Nephron (organoid): ENCODE measurements around the gene GLT1D1.

Source experiments
- H3K27ac Mint-ChIP-seq, 3 experiments: 2 replicates each; pipeline ENCODE4 v1.8.0; 2020; ENCODE audit warnings: mixed read lengths in 3 of 3, mild to moderate bottlenecking in 2 of 3, moderate library complexity in 1 of 3
- H3K27me3 Mint-ChIP-seq: 2 replicates; pipeline ENCODE4 v1.8.0; 2021; ENCODE audit warnings: low read depth, mild to moderate bottlenecking, moderate library complexity, mixed read lengths
- H3K36me3 Mint-ChIP-seq: 2 replicates; pipeline ENCODE4 v1.8.0; 2020; ENCODE audit warnings: low read depth, mixed read lengths
- H3K4me1 Mint-ChIP-seq: 2 replicates; pipeline ENCODE4 v1.8.0; 2020; ENCODE audit warnings: mixed read lengths
- H3K4me3 Mint-ChIP-seq, 3 experiments: 2 replicates each; pipeline ENCODE4 v1.8.0; 2020; ENCODE audit warnings: mild to moderate bottlenecking in 3 of 3, mixed read lengths in 3 of 3, moderate library complexity in 2 of 3
- H3K9me3 Mint-ChIP-seq: 2 replicates; pipeline ENCODE4 v1.8.0; 2020; ENCODE audit warnings: mixed read lengths
- TF ChIP-seq, protein P1 (sequence below), 3 experiments: fragments of 200-600 bp; sonication (generic); IDR thresholded peaks; one replicate each; pipeline ENCODE4 v1.5.0; 2021; ENCODE audit warnings: antibody characterized with exemption in 3 of 3; ENCODE audit not compliant: unreplicated experiment in 3 of 3

The GLT1D1 gene

DNA sequence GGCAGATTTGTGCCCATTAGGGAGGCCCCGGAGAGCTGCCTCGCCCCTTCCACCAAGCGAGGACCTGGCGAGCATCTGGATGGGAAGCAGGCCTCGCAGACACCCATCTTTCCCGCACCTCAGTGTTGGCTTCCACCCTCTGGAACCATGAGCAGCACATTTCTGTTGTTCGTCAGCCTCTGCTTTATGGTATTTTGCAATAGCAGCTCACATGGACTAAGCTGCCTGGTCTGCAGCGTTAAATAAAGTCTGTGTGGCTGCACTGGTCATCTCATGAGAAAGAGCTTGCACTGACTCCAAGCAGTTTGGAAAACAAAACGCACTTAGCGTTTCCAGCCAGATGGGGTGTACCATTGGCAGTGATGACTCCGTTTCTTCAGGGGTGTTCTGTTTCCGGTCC lies 75.8 kb downstream of the GLT1D1 start:
- Mint-ChIP-seq H3K36me3 (no peaks in the 10 kb centered on the region), H3K9me3 (no peaks in the 10 kb centered on the region)
- TF ChIP-seq, protein P1, sequence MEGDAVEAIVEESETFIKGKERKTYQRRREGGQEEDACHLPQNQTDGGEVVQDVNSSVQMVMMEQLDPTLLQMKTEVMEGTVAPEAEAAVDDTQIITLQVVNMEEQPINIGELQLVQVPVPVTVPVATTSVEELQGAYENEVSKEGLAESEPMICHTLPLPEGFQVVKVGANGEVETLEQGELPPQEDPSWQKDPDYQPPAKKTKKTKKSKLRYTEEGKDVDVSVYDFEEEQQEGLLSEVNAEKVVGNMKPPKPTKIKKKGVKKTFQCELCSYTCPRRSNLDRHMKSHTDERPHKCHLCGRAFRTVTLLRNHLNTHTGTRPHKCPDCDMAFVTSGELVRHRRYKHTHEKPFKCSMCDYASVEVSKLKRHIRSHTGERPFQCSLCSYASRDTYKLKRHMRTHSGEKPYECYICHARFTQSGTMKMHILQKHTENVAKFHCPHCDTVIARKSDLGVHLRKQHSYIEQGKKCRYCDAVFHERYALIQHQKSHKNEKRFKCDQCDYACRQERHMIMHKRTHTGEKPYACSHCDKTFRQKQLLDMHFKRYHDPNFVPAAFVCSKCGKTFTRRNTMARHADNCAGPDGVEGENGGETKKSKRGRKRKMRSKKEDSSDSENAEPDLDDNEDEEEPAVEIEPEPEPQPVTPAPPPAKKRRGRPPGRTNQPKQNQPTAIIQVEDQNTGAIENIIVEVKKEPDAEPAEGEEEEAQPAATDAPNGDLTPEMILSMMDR (IDR thresholded peaks at IDR 0.05; ENCODE audit: unreplicated experiment in 3 of 3): no peak

DNA sequence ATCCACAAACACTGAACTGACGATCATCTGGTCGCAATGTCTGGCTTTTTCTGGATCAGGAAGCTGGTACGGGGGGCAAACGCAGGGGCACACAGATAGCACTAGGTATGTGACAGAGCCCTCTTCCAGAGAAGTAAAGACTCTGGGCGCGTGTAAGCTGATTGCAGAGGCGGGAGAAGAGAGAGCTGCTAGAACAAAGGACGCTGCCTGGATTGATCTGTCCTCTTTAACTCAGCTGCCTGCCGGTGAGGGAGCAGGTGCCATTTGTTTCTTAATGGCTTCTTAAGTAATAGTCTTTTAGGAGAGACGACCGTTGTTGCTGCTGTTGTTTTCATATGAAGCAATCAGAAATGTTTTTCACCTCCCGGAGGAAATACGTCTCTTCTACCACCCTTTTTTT lies 77.3 kb downstream of the GLT1D1 start:
- Mint-ChIP-seq H3K9me3 (no peaks in the 10 kb centered on the region), H3K4me1 (no peaks in the 10 kb centered on the region), H3K4me3 (no peak overlapping the region)

More for the DNA sequence above, 75.8 kb downstream of the GLT1D1 start:
- Mint-ChIP-seq H3K4me3 (no peak overlapping the region), H3K27me3 (no peaks in the 10 kb centered on the region), H3K27ac (no peak overlapping the region), H3K4me1 (no peaks in the 10 kb centered on the region)

DNA sequence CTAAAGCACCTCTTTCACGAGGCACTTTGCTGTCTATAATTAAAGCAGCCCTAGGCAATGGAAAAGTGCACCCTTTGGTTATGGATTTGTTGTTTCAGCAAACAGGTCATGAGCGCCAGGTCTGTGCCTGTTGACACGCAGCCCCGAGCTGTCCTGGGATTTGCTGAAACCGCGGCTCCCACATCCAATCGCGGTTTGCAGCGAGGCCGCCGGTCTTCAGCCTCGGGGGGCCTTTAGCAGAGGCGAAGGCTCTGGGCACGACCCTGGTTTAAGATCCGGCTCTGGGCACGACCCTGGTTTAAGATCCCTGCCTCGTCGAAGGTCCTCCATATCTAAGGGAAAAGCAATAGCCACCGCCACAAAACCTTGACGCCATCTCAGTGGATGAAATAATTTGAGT lies 79.2 kb downstream of the GLT1D1 start:
- TF ChIP-seq, protein P1 (IDR thresholded peaks at IDR 0.05; ENCODE audit: unreplicated experiment in 3 of 3): no peak
- Mint-ChIP-seq H3K27me3 (no peaks in the 10 kb centered on the region), H3K4me3 (no peak overlapping the region), H3K27ac (no peak overlapping the region), H3K36me3 (no peaks in the 10 kb centered on the region), H3K4me1 (no peaks in the 10 kb centered on the region), H3K9me3 (no peaks in the 10 kb centered on the region)

More for the DNA sequence above, 77.3 kb downstream of the GLT1D1 start:
- TF ChIP-seq, protein P1 (IDR thresholded peaks at IDR 0.05; ENCODE audit: unreplicated experiment in 3 of 3): no peak
- no peaks in the 10 kb centered on the region for H3K36me3 Mint-ChIP-seq
- no peak overlapping the region for H3K27ac Mint-ChIP-seq
- H3K27me3 Mint-ChIP-seq: no peaks in the 10 kb centered on the region

DNA sequence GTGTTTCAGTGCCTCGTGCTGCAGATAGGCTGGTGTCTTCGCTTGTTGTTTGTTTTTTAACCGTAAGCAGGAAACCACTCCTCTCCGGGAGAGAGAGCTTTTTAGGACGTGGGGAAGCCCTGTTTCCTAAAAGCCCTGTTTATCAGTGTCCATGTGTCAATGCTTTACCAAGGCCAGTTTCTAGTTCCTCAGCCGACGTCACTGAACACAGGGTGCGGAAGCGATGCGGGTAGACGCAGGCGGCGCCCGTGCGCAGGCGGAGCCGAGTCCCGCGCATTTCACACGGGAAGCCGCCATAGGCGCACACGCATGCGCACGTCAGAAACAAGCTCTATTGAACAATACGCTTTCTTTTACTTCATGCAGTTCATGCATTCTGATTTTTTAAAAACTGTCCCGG lies 79.8 kb downstream of the GLT1D1 start:
- H3K36me3 Mint-ChIP-seq: no peaks in the 10 kb centered on the region
- no peak overlapping the region for H3K4me3 Mint-ChIP-seq
- H3K9me3 Mint-ChIP-seq: no peaks in the 10 kb centered on the region
- TF ChIP-seq, protein P1 (IDR thresholded peaks at IDR 0.05; ENCODE audit: unreplicated experiment in 3 of 3): no peak
- H3K4me1 Mint-ChIP-seq: no peaks in the 10 kb centered on the region
- no peak overlapping the region for H3K27ac Mint-ChIP-seq
- H3K27me3 Mint-ChIP-seq: no peaks in the 10 kb centered on the region

DNA sequence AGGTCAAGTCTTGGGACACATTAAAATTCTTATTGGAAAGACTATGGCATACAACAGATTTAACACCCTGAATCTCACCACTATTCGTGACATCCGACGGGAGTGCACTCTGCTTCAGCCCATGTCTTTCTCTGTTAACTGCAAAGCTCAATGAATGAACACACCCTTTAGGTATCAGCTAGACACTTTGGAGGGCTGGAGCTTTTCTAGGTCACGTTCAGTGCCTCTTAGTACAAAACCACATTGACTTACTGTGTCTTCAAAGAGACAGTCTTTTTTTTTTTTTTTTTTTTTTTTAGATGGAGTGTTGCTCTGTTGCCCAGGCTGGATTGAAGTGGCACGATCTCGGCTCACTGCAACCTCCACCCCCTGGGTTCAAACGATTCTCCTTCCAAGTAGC lies 80.6 kb downstream of the GLT1D1 start:
- Mint-ChIP-seq H3K4me3 (no peak overlapping the region), H3K4me1 (no peaks in the 10 kb centered on the region), H3K27ac (no peak overlapping the region), H3K9me3 (no peaks in the 10 kb centered on the region), H3K36me3 (no peaks in the 10 kb centered on the region), H3K27me3 (no peaks in the 10 kb centered on the region)
- TF ChIP-seq, protein P1 (IDR thresholded peaks at IDR 0.05; ENCODE audit: unreplicated experiment in 3 of 3): no peak

DNA sequence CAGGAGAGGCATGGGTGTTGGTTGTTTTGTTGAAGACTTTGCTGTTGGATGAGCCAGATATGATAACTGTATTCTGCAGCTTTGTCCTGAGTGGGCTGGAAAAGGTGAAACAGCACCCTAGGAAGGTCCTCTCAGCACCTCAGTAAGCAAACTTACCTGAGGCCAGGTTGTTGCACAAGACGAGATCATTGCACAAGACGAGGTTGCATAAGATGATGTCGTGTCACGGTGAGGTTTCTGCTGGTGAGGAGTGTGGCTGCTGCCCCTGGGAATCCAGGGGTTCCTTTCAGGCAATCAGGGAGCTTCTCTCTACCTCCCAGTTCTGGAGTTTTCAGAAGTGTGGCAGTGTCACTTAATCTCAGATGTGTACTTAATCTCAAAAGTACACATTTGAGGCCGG lies 85.6 kb downstream of the GLT1D1 start:
- TF ChIP-seq, protein P1 (IDR thresholded peaks at IDR 0.05; ENCODE audit: unreplicated experiment in 3 of 3): no peak
- Mint-ChIP-seq H3K36me3 (no peaks in the 10 kb centered on the region), H3K27me3 (no peaks in the 10 kb centered on the region), H3K9me3 (no peaks in the 10 kb centered on the region), H3K27ac (no peak overlapping the region), H3K4me3 (no peak overlapping the region), H3K4me1 (peaks cover 4% of the 10 kb centered on the region)
